Mucosa of descending colon (tissue), 3 donors: Measurements from ENCODE around the gene SLC28A1. TPM values are rescaled to one million over a fixed set of nuclear protein-coding genes. Genes with fewer than 3 reads are reported as not detected.

Source experiments
- ATAC-seq: fragments of 200-7000 bp; cut with Tn5 transposase; one replicate; pipeline ENCODE4 v1.9.1; 2020; ENCODE audit warnings: mild to moderate bottlenecking, moderate library complexity
- DNase-seq, 3 donors: peaks; one replicate each; pipeline ENCODE4 v3.0.0-alpha.2; 2020
- H3K36me3 ChIP-seq: fragments of 200-600 bp; one replicate; pipeline ENCODE4 v1.8.0; 2021; ENCODE audit warnings: low read depth, mild to moderate bottlenecking
- H3K4me1 ChIP-seq: fragments of 200-600 bp; one replicate; pipeline ENCODE4 v1.8.0; 2021; ENCODE audit warnings: low read depth, mild to moderate bottlenecking
- H3K4me3 ChIP-seq: fragments of 200-600 bp; one replicate; pipeline ENCODE4 v1.8.0; 2021; ENCODE audit warnings: mild to moderate bottlenecking
- H3K9me3 ChIP-seq: fragments of 200-600 bp; one replicate; pipeline ENCODE4 v1.8.0; 2021; ENCODE audit warnings: mild to moderate bottlenecking
- intact Hi-C, 2 donors: fragments of 100-400 bp; cut with DNase I in 1 of 2; cut with micrococcal nuclease in 1 of 2; formaldehyde crosslinking; loops; one replicate each; pipeline versions ENCODE4 v1.11.0 to v1.11.1; 2022; cut with DNase I, micrococcal nuclease
- total RNA-seq, 3 donors: library from RNA; stranded (reverse); fragmentation: NEBNext Ultra II Directional in 2 of 3; extraction: Animal tissue kit (Norgen Biotek cat#: 25700) in 2 of 3; gene quantifications; one replicate each; pipeline versions ENCODE4 v1.2.1 to v1.2.4, GENCODE V29; 2021 to 2023
- TF ChIP-seq, protein P1 (sequence below): fragments of 200-600 bp; IDR thresholded peaks from one replicate; pipeline ENCODE4 v1.8.0; 2022; ENCODE audit warnings: antibody characterized with exemption, mild to moderate bottlenecking
- donor health status: DM: no; HTN: no; CAD: no; lungs with moderate emphysema.
- donor health status: DM: no; HTN: no; CAD: no.
- donor health status: DM: no; HTN: yes; CAD: no.

Gene SLC28A1
- total RNA-seq, 3 donors from 2014 or later, result not detected

DNA sequence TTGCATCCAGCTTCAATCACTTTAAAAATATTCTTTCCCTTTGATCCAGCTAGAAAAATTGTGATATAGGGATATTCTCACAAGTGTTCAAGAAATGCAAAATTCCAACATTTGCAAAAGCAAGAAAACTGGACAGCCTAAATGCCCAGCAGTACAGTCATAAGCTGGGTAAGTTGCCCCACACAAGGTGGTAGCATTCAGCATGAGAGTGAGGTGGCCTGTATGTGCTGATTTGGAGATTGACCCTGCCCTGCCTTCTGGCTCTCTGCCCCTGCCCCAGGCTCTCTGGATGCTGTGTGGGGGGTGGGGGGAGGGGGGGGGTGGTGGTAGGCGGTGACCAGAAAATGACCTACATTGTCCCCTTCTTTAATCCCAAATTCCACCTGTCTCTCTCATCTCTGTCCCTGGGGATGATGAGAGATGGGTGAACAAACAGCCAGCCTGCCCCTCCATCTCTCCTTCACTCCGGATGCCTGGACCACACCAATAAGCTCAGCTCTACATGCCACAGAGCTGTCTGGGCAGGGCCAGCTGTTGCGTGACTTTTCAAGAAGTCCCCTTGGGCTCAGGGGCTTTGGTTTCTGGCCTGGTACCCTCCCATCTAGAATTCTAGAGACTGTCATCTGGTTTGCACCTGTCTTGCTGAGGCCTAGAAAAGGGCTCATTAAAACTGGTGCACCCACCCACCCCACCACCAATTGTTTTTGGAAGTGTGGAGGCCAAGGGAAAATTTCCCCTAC, 42.2 kb downstream of the SLC28A1 start:
- Histone ChIP-seq H3K4me3 (no peak overlapping the region), H3K36me3 (no peaks in the 10 kb centered on the region), H3K4me1 (peaks cover 12% of the 10 kb centered on the region), H3K9me3 (no peaks in the 10 kb centered on the region)
- intact Hi-C loops, result loop anchor here in 1 of 2 donors (10.0 kb wide), 1 partner anchor 102 kb away; no protein-coding TSS in a partner anchor
- TF ChIP-seq, protein P1, sequence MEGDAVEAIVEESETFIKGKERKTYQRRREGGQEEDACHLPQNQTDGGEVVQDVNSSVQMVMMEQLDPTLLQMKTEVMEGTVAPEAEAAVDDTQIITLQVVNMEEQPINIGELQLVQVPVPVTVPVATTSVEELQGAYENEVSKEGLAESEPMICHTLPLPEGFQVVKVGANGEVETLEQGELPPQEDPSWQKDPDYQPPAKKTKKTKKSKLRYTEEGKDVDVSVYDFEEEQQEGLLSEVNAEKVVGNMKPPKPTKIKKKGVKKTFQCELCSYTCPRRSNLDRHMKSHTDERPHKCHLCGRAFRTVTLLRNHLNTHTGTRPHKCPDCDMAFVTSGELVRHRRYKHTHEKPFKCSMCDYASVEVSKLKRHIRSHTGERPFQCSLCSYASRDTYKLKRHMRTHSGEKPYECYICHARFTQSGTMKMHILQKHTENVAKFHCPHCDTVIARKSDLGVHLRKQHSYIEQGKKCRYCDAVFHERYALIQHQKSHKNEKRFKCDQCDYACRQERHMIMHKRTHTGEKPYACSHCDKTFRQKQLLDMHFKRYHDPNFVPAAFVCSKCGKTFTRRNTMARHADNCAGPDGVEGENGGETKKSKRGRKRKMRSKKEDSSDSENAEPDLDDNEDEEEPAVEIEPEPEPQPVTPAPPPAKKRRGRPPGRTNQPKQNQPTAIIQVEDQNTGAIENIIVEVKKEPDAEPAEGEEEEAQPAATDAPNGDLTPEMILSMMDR, result no peak
- ATAC-seq (no peak), DNase-seq (no peak)

DNA sequence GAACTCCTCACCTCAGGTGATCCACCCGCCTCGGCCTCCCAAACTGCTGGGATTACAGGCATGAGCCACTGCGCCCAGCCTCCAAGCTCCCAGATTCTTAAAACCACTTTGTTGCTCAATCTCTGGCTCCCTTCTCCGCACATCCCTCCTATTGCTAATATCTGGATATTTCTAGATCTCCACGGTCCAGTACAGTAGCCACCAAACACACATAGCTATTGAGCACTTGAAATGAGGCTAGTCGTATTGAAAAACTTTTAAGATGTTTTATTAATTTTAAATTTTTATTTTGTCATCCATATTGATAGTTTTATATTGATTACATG, 44.3 kb downstream of the SLC28A1 start:
- intact Hi-C loops, result loop anchor here in 1 of 2 donors (10.0 kb wide), 1 partner anchor 104 kb away; no protein-coding TSS in a partner anchor

DNA sequence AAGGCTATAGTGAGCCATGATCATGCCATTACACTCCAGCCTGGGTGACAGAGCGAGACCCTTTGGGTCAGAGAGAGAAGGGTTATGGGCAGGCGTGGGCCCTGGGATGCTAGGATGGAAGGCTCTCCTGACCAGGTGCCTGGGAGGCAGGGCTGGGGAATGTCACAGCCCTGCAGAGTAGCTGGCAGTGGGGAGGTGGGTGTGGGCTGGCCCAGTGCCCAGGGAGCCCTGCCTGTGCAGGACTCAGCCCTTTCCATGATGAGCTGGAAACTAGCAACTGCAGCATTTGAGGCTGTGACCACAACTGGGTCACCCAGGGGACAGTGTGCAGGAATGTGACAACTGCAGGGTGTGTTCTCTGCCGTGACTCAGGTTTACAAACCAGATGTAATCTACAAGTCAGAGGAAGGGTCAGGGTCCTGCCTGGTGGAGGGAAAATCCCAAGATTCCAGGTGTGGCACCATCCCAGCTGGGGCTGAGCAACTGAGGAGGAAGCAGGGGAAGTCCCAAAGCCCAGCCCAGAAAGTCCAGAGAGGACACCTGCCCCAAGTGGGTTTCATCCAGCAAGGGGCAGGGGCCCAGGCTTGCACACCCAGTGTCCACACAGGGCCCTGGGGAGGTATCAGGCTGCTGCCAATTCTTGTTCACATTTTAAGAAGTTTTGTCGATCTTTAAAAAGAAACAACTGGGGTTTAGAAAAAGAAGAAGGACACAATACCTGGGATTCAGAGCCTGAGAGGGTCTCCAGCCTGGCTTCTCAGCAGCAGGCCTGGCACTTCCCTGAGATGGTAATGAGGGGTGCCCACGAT, 45.5 kb downstream of the SLC28A1 start:
- ATAC-seq (peak; percentile 94), DNase-seq (peak; percentile 73 to 77 (median 75))
- Histone ChIP-seq H3K9me3 (no peaks in the 10 kb centered on the region), H3K4me3 (no peak overlapping the region), H3K4me1 (peaks cover 10% of the 10 kb centered on the region), H3K36me3 (no peaks in the 10 kb centered on the region)
- intact Hi-C loops, result loop anchor here in 1 of 2 donors (10.0 kb wide), 1 partner anchor 105 kb away; no protein-coding TSS in a partner anchor
- TF ChIP-seq, protein P1, result no peak

More for the DNA sequence above, 44.3 kb downstream of the SLC28A1 start:
- DNase-seq (no peak), ATAC-seq (no peak)
- H3K4me1 ChIP-seq, result peaks cover 12% of the 10 kb centered on the region
- no peak overlapping the region for H3K4me3 ChIP-seq
- H3K36me3 ChIP-seq, result no peaks in the 10 kb centered on the region
- H3K9me3 ChIP-seq, result no peaks in the 10 kb centered on the region
- TF ChIP-seq, protein P1, result no peak

DNA sequence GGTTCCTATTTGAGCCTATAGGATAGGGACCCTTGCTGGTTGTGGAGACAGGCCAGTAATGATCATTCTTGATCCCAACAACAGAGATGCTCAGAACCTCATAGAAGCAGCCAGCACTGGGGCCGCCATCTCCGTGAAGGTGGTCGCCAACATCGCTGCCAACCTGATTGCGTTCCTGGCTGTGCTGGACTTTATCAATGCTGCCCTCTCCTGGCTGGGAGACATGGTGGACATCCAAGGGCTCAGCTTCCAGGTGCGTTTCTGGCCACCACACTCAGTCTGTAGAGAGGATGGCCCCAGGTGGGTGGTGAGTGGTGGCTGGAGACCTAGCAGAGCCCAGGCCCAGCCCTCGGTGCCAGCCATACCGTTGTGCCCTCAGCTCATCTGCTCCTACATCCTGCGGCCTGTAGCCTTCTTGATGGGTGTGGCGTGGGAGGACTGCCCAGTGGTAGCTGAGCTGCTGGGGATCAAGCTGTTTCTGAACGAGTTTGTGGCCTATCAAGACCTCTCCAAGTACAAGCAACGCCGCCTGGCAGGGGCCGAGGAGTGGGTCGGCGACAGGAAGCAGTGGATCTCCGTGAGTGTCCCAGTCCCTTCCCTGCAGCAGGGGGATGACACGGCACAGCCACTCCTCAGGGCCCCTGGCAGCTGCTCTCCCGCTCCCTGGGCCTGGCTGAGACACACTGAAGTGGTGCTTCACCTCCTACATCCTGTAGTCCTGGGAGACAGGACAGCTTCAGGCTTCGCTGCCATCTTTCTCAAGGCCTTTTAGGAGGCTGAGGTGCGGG, 50.7 kb downstream of the SLC28A1 start:
- H3K9me3 ChIP-seq, result no peaks in the 10 kb centered on the region
- peaks cover 3% of the 10 kb centered on the region for H3K4me1 ChIP-seq
- H3K36me3 ChIP-seq, result no peaks in the 10 kb centered on the region
- no peak overlapping the region for H3K4me3 ChIP-seq
- no peak for DNase-seq
- intact Hi-C loops, result no loop called here
- ATAC-seq, result no peak
- TF ChIP-seq, protein P1, result no peak

- no peak for DNase-seq
- Histone ChIP-seq H3K4me3 (no peak overlapping the region), H3K4me1 (no peaks in the 10 kb centered on the region), H3K36me3 (no peaks in the 10 kb centered on the region), H3K9me3 (no peaks in the 10 kb centered on the region)
- intact Hi-C loops, result no loop called here
- TF ChIP-seq, protein P1, result no peak
- ATAC-seq, result no peak
These were observed 52.7 kb downstream of the SLC28A1 start for GRCh38 chr15:84937144-84937543.
